Stimulated activated CD4-positive, alpha-beta T cell treated with anti-CD3 and anti-CD28 coated beads, TNF-alpha, amount 100 ng/mL, for 24 hours (primary cell): ENCODE measurements around the gene AFAP1.

ENCODE experiments used
- DNase-seq, 3 experiments: peaks; one replicate each; pipeline ENCODE4 v3.0.0-alpha.2; 2020; ENCODE audit warnings: low read depth in 3 of 3

AFAP1 gene

DNA sequence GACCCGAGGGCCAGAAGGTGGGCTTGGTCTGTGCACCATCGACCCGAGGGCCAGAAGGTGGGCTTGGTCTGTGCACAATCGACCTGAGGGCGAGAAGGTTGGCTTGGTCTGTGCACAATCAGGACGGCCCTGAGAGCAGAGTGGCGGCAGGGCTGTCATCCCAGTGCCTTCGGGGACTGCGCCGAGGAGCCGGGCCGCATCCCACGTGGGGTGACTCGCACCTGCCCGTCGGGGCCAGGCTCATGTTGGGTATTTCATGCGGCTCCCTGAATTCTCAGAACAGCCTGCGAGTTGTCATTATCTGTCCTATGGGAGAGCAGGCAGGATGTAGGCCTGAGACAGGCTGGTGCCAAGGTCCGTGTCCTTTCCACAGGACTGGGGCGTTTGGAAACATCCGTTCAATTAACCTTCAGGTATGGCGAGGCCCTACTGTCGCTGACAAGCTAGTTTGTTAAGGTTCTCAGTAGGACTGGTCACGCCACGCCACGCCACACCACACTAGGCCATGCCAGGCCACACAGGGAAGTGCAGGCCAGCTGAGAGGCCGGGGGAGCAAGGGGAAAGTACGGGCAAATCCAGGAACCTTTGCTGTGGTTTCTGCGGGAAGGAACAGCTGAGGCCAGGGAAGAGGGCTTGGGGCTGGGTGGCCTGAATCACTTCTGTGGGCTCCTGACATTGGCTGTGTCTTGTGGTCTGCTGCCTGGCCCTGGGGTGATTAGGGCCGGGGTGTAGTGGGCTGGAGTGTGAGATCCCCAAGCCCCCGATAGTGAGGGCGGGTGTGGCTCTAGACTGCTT is 182.9 kb downstream of the AFAP1 start:
- no peak for DNase-seq

- DNase-seq, result no peak
These were observed 183.6 kb downstream of the AFAP1 start for GRCh38 chr4:7756071-7756470.

GRCh38 chr4:7755561-7755960 is 184.1 kb downstream of the AFAP1 start:
- DNase-seq, result no peak

DNA sequence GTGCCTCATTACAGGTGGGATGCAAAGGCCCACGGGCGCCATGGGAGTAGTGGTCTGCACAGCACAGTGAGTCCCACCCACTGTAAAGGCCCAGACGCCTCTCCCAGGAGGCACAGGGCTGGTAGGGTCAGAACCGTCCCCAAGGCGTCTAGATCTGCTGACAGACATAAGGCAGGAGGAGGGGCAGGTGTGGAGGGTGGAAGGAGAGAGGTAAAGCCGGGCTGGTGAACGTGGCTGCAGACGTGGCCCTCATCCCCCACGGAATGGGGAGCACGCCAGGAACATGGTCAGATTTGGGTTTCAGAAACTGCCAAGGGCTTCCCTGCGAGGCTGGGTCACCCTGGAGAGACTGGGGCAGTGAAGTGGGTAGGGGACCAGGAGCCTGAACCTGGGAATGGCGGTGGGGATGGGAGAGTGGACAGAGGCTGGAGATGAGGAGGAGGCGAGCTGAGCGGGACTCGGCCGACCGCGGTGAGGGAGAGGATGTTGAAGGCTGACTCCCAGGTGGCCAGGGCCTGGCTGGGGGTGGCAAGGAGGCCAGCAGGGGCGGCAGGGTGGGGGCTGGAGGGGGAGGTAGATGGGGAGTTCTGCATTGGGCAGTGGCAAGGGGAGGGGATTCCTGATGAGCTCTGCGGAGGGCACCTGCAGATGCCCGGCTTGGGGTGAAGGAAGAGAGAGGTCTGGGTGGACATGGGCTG is 184.9 kb downstream of the AFAP1 start:
- DNase-seq, result no peak

GRCh38 chr4:7753931-7754465 is 185.7 kb downstream of the AFAP1 start:
- no peak for DNase-seq

DNA sequence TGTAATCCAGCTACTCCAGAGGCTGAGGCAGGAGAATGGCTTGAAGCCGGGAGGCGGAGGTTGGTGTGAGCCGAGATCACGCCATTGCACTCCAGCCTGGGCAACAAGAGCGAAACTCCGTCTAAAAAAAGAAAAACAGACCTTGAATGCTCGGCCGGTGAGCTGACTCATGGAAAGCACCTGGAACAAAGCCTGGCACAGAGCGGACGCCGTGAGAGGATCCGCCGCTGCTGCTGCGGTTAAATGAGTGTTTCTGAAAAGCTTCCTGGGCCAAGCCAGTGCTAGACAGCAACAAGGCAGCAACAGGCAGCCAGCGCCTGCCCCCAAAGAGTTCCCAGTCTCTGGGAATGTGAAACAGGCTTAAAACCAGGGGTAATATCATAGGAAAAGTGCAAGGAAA is 186.4 kb downstream of the AFAP1 start:
- no peak for DNase-seq

GRCh38 chr4:7752649-7753048 is 187.0 kb downstream of the AFAP1 start:
- DNase-seq, result no peak

GRCh38 chr4:7750972-7751371 is 188.7 kb downstream of the AFAP1 start:
- no peak for DNase-seq

DNA sequence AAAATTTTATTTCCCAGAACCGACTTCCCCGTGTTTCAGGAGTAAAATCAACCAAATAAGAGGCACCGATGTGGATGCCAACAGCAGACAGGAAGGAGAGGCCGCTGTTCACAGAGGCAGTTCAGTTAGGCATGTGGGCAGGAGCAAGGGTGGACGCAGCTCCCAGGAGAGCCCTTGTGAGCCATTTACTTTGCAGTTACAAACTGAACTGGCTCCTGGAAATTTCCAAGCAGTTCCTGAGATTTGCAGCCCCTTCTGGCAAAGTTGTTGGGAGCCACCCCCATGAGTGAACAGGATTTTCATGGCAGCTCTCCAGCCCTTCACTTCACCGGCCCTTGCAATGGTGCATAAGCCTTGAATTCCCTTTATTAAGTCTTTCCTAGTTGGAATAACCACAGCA is 189.1 kb downstream of the AFAP1 start:
- DNase-seq, result no peak

DNA sequence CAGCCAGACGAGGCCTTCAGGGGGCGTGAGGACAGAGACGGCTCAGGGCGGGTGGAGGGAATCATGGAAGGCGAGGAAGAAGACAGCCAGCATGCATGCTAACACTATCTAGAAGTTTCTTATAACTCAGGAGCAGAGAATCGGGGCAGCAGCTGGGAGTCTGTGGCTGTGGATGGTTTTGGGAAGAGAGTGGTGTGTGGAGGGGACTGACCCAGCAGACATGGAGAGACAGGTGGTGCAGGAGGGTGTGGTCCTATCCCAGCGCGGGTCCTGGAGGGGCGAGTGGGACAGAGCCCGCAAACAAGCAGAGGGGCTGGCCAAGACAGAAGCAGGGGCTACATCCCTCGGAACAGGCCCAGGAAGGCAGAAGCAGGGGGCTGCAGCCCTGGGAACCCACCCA is 192.1 kb downstream of the AFAP1 start:
- no peak for DNase-seq

- no peak for DNase-seq
These were observed 192.6 kb downstream of the AFAP1 start for GRCh38 chr4:7747062-7747385.

DNA sequence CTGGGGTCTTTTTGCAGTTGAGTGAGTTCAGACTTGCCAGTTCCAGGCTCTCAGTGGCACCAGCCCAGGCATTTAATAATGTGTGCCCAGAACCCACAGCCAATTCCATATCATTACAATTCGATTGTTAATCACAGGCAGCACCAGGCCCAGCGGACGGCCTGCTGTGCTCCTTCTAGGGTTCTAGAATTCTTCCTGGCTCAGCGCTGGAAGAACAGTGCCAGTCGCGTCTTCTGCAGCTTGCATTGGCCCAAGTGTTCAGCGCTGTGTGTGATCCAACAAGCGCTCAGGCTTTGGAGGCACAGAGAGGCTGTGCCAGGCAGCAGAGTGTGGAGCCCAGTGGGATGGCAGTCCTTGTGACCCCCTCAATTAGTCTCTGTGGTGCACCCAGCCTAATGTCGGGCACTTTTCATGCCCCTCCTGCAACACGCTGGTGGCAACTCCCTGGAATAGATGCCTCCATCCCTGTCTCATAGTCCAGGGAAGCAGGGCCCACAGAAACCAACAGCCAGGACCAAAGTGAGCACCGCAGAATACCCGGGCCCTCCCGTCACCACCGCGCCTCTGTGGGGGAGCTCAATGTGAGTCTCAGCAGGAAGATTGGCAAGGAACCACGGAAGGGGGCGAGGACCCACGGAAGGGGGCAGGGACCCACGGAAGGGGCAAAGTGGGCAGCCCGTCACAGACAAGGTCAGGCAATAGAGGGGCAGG is 193.2 kb downstream of the AFAP1 start:
- DNase-seq, result no peak

DNA sequence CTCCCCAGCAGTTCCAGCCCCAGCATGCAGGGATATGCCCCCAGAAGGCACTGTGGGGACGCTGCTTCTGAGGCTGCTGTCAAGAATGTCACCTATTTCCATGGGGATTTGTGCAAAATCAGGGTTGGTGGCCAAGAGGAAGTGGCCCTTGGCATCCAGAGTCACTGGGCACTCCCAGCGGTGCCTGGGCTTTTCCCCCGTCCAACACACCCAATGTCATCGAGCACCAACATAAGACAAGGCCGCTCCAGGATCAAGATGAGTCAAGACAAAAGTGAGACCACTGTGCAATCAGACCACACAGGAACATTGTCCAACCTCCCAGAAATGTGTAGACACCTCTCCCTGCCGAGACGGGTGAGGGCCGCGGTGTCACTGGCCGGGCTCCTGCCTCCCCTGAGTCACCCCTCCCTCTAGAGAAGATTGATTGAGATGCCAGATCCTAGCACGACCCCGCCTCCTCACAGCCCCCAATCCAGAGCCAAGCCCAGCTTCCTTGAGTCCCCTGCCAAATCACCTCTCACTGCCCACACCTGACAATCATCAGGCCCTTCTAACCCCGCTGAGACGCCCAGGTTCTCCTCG is 194.3 kb downstream of the AFAP1 start:
- DNase-seq, result no peak

GRCh38 chr4:7744142-7744804 is 195.4 kb downstream of the AFAP1 start:
- no peak for DNase-seq

DNA sequence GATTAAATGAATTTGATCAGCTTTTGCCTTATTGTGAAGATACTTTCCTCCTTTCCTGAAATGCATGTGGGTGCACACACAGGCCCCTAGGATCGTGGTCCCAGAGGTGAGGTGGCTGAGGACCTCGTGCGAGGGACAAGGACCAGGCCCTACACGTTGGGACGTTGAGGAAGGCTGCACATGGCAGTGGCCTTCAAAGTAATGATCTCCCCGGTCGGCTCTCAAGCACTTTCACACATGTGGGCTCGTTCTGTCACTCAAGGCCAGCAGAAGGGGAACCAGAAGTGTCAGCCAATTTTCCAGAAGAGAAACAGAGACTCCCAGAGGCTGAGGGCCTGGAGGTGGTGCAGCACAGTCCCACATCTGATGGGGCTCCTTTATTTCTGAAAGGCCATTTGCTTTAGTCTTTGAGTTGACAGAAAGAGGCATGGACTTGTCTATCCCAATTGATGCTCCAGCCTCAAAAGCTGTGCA is 196.8 kb downstream of the AFAP1 start:
- no peak for DNase-seq

DNA sequence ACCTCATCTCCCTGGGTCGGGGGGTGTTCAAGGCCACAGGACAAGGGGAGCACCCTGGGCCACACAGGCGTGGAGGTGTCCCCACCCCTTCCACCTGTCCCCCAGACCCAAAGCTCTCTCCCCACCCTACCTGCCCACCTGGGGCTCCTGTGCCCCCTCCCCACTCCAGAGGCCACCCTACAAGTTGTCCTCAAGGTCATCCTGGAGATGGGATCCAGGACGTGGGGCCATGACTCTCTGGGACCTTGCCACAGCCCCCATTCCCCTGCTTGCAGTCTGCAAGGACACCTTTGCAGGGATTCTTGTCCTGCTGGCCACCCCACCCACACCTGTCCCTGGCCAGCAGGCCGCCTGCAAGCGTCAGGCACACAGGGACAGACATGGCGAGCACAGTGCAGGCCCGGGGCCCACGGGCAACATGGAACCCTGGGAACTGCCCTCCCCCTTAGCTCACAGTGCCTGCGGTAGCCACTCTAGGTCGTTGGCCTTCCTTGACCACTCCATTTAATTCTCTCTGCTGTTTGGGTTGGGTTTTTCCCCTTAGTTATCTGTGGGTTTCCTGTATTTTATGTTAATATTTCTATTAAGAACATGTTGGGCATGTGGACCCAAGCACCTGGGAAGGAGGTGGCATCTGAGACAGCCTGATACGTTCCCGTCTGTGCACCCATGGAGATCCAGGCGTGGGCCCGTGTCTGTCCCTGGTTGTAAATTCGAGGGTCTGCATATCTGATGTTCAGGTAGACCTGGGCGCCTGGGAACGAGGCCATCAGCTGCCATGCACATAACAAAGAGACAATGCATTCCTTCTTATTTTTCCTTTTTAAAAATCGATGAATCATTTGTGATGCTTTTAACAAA is 197.5 kb downstream of the AFAP1 start:
- DNase-seq, result no peak

DNA sequence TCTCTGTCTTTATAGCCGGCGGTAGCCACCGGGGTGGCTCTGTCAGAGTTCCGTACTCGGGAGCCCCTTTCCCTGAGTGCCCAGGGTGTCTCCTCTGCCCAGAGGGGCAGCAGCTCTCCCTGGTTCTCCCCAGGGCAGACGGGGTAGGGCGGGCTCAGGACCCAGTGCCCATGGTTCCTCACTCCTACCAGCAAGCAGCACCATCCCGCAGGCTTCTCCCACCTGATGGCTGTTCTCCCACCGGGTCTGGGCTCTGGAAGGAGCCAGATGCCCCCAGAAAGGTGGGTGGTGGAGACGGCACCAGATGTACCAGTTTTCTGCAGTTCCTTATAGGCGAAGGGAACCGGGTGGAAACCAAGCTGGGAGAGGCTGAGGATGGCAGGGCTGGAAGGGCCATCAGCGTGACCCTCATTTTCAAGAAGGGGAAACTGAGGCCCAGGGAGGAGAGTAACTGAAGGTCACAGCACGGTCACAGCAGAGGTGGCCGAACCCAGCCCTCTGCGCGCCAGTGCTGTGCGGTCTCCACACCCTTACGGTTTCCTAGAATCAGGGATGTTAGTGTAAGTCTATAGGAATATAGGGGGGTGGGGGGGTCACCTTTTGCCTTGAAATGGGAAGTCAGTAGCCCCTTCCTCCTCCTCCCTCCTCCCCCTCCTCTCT is 198.7 kb downstream of the AFAP1 start:
- no peak for DNase-seq

GRCh38 chr4:7739918-7740865 is 199.5 kb downstream of the AFAP1 start:
- DNase-seq, result no peak
